Panc1 (cell line): ENCODE results near the gene ZBTB25.

Experiments used
- CTCF ChIP-seq: fragments of 450-650 bp; IDR thresholded peaks from 2 replicates; pipeline ENCODE4 v1.5.1; 2017; ENCODE audit warnings: mild to moderate bottlenecking
- POLR2AphosphoS5 ChIP-seq: IDR thresholded peaks from 2 replicates; pipeline ENCODE4 v1.6.1; 2012; ENCODE audit warnings: mild to moderate bottlenecking, low read depth, low read length, moderate library complexity
- REST ChIP-seq, 2 experiments: IDR thresholded peaks; 2 replicates each; pipeline ENCODE4 v1.6.1; 2011 to 2012; ENCODE audit warnings: low read depth in 2 of 2, control low read depth in 1 of 2, low read length in 1 of 2, mild to moderate bottlenecking in 1 of 2, moderate library complexity in 1 of 2; ENCODE audit not compliant: insufficient read depth in 1 of 2
- TCF7L2 ChIP-seq: IDR thresholded peaks from 2 replicates; pipeline ENCODE4 v1.6.1; 2011; ENCODE audit warnings: mild to moderate bottlenecking, low read depth, low read length, inconsistent platforms

GRCh38 chr14:64474698-64475097, 28.9 kb downstream of the ZBTB25 start:
- no peak for TF ChIP-seq CTCF
- TF ChIP-seq POLR2AphosphoS5 = no peak
- TF ChIP-seq TCF7L2 = no peak
- TF ChIP-seq REST (IDR thresholded peaks at IDR 0.05; ENCODE audit: insufficient read depth in 1 of 2, low read depth in 2 of 2, low read length in 1 of 2) = no peak
